Measurements from ENCODE around the gene TLCD1. TPM values are rescaled to one million over a fixed set of nuclear protein-coding genes. Genes with fewer than 3 reads are reported as not detected.
A peak's percentile ranks its signal among the peaks of the same experiment; 100 is the strongest.
"Not testable (repeated sequence)": the region's sequence is repeated elsewhere in the genome, so short reads cannot be mapped to it uniquely, and the experiment has no call there.

Gene TLCD1
- polyA plus RNA-seq, 1 donor: 4.0 TPM

DNA sequence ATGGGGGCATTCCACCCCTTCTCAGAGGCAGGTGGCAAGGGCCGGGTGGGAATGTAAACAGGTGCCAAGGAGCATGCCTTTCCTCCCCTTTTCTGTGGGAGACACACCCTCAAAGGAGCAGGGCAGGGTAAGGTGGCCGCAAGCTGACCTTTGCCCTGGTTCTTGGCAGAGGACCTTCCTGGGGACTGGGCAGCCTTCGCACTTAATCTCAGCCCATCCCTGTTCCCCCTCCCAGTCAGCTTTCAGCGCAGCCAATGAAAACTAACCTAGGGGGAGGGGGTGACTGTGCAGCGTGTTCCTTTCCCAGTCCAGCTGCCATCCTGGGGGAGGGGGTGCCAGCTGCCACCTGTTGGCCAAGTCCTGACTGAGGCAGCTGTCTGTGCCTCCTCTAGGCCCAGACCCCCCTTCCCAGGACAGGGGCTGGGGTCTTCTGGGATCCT is 20.6 kb upstream of the TLCD1 start:
- peak; percentile 39 for DNase-seq

DNA sequence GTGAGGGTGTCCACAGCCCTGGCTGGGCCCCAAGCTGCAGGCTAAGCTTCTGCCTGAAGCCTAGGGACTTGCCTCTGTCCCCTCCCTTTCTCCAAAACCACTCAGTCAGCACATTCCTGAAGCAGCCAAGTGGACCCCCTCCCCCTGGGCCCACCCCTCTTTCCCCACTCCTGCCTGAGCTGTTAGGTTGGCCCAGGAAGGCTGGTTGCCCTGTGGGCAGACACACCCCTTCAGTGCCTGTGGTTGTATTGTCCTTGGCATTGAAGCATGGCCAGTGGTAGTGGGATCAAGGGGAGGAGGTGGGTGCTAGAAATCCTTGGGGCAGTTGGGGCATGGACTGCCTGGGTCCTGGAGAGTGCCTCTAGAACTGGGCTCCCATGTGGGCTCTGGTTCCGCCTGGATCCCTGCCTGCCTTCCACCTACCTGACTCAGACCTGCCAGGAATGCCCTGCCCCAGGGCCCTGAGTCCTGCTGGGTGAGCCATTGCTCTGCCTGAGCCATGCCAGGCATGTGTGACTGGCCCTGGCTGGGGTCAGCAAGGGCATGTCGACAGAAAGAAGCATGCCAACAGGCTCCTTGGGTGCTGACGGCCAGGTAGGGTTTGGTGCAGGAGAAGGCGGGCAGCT is 19.9 kb upstream of the TLCD1 start:
- no peak for DNase-seq

DNA sequence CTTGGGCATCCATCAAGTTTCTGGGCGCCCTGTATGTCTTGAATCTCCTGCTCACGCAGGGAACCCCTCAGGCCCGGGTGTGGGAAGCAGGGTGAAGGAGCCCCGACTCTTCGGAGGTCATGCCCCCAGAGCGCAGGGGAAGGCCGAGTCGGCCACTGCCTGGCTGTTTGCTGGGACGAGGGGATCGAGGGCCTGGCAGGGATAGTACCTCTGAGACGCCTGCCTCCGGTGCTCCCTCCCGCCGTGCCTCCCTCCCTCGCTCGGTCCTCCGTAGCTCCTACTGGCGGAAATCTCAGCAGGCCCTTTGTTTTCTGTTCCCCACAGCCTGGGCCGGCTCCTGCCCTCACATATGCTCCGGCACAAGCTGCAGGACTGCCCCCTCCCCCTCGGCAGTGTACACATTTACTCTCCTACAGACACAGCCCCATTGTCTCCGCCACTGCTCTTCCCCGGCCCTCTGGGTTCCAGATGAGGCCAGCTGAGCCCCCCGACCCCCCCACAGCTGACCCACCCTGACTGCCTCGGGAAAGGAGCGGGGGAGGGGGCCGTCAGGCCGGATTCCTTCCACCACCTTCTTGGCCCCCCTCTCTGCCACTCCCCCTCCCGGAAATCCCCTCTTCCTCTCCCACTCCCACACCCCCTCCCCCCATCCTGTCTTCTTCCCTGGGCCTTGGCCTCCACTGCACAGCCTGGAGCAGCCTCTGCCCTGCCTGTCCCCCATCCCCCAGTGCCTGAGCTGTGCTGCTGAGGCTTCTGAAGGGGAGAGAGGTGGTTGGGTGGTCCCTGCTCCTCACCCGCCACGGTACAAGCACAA is 19.1 kb upstream of the TLCD1 start:
- DNase-seq: peak; percentile 66

DNA sequence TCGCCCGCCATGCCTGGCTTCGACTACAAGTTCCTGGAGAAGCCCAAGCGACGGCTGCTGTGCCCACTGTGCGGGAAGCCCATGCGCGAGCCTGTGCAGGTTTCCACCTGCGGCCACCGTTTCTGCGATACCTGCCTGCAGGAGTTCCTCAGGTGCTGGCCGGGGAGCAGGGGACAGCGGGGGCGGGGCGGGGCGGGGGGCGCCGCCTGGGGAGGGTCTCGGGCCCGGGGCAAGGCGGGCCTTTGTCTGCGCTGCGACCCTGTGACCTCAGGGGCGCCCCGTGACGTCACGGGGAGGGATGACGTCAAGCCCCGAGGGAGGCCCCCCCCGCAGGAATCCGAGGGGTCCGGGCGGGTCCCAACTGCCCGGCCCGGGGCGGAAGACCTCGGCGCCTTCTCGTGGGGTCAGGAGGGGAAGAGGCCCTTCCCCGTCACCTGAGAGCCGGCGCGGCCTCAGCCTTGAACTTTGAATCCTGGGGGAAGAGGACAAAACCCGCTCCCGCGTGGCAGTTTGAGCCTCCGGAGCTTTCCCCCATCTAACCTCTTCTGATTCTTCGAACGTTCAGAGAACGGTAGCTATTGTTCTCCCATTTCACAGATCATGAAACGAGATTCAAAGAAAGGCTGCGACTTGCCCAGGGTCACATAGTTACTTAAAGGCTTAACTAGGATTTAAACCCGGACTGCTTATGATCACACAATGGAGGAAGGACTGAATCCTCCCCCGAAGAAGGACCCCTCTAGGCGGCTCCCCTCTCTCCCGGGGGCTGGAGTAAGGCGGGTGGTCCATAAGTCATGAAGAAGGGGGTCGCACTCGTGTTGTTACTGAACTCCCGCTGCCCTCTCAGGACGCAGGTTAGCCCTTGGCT is 18.3 kb upstream of the TLCD1 start:
- DNase-seq: peak; percentile 71

DNA sequence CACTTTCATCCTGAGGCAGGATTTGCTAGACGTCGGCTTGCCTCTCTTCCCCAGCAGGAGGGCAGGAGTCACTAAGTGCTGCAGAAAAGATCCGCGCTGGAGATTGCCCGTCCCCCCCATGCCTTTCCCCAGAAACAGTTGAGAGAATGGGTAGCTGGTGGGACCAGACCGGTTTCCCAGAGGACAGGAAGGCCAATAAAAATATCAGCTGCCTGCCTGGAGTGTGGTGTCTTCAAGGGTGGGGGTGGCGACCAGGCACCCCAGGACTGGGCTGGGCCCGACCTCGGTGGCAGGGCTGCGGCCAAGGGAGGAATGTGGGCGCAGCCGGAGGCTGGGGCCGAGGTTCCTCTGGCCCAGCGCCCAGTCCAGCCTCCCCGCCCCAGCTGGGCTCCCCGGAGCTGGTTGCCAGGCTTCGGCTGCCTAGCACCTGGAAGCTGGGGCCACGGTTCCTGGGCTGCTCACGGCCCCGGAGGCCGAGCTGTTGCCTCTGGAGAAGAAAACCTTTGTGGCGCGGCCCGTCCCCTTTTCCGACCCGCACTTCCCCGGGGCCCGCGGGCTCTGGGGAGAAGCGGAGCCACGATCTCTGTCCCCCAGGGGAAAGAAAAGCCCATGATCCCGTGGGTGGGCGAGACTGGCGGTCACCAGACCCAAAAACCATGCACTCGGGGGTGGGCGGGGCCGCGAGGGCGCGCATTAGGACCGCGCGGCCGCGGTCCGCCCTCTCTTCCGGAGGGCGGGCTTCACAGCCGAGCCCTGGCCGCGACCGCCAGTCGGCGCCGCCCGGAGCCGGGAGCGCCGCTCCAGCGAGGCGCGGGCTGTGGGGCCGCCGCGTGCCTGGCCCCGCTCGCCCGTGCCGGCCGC is 17.4 kb upstream of the TLCD1 start, which contains the start of gene TRAF4:
Gene TRAF4, plus strand, starts transcription at position 769 of the 861 bp plus-strand sequence. CDS start 102 bp downstream, outside the sequence.
- DNase-seq: peak; percentile 92

DNA sequence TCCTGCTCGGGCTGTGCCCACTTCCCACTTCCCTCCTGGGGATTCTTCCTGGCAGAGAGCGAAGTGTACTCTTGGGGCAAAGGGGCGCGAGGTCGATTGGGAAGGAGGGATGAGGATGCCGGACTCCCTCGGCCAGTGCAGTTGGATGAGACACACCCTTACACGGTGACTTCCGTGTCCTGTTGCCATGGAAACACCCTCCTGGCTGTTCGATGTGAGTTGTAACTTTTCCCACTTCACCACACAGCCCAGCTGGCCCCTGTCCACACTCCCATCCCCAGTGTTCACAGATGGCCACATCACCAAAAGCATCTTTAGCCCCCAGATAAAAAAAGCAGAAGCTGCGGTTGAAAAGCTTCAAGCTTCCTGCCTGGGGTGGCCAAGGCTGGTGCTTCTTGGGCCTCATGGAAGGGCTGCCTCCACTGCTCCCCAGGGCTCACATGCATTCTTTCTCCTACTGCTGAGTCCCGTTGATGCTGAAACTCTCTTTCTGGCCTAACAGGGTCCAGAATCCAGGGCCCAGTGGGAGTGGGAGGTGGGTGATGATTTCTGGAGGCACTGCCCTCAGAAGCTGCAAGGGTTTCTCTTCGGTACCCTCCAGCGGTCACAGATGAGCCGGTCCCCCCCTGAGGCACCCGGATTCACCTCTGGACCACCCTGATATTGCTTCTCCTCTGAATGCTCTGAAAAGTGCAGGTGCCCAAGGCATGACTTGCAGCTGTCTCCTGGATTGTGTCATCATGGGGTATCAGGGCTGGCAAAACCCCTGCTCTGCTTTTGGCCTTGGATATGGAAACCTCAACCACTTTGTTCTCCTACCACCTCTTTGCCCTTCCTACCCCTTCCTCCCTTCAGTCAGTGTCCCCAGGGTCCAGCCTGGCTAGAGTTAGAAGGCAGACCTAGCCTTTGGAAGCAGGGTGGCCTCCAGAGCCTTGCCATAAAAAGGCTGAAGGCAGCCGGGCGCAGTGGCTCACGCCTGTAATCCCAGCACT is 15.6 kb upstream of the TLCD1 start:
- no peak for DNase-seq

DNA sequence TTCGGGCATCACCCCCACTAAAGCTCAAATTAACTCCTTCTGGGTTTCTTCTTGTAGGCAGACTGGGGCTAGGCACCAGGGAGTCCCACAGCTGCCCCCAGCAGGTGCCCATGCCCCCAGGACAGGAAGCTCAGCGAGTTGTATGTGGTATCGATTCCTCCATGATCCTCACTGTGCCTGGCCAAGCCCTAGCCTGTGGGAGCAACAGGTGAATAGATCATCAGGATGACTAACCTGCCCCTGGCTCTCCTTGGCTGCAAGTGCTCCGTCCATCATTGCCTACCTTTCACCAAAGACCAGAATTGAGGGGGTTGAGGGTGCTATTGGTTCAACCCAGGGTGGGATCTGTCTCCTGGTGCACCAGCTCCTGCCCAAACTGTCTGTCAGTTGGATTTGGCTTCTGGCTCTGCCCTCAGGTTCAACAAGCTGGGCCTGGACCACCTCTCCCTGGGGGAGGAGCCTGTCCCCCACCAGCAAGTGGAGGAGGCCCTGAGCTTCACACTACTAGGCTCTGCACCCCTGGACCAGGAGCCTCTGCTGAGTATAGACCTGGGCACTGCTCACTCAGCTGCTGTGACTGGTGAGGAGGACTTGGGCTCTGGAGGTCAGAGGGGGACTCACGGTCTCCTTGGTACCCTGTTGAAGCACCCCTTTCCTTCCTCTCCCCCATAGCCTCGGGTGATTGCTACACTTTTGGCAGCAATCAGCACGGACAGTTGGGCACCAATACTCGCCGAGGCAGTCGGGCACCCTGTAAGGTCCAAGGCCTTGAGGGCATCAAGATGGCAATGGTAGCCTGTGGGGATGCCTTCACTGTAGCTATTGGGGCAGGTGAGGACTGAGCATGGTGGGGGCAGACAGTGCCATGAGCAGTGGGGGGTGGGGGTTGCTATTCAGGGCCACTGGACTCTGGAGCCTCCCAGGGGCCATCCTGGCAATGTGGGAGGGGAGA is 14.6 kb upstream of the TLCD1 start:
- no peak for DNase-seq

DNA sequence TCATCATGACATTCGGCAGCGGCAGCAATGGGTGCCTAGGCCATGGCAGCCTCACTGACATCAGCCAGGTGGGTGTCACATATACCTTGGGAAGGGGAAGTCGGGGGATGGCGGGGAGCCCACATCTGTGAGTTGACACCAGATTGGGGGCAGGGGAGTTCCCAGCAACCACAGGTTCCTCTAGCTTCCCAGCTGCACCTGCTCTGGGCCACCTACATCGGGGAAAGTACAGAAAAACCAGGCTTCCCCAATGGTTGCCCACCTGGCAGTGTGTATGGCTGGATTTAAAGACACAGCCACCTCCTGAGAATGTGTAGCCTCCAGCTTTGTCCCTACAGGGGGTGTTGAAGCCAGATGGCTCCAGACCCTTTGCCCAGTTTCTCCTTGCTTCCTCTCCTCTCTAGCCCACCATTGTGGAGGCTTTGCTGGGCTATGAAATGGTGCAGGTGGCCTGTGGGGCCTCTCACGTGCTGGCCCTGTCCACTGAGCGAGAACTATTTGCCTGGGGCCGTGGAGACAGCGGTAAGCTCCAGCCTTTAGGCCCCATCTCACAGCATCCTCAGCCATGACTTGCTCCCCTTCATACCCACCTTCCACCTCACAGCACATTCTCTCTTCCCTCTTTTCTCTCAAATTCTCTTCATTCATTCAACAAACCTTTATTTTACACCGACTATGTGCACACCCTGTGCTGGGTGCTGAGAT is 12.8 kb upstream of the TLCD1 start:
- DNase-seq: no peak

DNA sequence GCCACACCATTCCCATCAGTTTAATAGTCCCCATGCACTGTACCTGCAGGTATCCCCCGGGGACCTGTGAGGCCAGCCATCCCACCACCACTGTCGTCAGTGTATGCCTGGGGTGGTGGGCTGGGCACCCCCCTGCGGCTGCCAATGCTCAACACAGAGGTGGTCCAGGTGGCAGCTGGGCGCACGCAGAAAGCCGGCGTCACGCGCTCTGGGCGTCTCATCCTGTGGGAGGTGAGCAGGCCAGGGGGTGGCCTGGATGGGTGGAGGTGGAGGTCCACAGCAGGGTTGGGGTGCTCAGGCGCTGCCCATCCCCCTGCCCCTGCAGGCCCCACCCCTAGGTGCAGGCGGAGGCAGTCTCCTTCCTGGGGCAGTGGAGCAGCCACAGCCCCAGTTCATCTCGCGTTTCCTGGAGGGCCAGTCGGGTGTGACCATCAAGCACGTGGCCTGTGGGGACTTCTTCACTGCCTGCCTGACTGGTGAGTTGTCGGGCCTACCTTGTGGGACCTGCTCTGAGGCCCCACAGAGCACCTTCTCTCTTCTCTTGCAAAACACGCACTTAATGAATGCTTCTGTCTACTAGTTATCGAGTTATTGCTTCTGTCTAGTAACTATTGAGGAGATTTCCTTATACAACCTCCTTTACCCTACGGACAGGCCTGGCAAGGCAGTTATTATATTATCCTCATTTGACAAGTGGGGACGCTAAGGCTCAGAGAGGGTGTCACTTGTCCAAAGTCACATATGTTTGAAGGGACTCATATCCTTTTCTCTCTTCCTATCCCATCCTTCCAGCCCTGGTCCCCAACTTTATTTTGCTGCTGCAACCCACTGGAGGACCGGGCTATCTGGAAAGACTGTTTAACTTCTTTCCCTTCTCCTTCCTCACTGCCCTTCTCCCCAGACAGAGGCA is 12.0 kb upstream of the TLCD1 start:
- no peak for DNase-seq

DNA sequence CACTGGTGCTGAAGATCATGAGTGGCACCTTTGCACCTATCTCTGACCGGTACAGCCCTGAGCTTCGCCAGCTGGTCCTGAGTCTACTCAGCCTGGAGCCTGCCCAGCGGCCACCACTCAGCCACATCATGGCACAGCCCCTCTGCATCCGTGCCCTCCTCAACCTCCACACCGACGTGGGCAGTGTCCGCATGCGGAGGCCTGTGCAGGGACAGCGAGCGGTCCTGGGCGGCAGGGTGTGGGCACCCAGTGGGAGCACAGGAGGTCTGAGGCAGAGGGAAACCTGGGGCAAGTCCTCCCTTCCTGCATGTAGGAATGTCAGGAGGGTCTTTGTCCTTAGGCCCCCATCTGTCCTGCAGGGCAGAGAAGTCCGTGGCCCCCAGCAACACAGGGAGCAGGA is 11.3 kb upstream of the TLCD1 start:
- DNase-seq: no peak

DNA sequence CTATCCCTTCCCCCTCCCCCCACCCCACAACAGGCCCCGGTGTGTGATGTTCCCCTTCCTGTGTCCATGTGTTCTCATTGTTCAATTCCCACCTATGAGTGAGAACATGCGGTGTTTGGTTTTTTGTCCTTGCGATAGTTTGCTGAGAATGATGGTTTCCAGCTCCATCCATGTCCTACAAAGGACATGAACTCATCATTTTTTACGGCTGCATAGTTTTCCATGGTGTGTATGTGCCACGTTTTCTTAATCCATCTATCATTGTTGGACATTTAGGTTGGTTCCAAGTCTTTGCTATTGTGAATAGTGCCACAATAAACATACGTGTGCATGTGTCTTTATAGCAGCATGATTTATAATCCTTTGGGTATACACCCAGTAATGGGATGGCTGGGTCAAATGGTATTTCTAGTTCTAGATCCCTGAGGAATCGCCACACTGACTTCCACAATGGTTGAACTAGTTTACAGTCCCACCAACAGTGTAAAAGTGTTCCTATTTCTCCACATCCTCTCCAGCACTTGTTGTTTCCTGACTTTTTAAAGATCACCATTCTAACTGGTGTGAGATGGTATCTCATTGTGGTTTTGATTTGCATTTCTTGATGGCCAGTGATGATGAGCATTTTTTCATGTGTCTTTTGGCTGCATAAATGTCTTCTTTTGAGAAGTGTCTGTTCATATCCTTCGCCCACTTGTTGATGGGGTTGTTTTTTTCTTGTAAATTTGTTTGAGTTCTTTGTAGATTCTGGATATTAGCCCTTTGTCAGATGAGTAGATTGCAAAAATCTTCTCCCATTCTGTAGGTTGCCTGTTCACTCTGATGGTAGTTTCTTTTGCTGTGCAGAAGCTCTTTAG is 10.1 kb upstream of the TLCD1 start:
- DNase-seq: not testable (repeated sequence)

DNA sequence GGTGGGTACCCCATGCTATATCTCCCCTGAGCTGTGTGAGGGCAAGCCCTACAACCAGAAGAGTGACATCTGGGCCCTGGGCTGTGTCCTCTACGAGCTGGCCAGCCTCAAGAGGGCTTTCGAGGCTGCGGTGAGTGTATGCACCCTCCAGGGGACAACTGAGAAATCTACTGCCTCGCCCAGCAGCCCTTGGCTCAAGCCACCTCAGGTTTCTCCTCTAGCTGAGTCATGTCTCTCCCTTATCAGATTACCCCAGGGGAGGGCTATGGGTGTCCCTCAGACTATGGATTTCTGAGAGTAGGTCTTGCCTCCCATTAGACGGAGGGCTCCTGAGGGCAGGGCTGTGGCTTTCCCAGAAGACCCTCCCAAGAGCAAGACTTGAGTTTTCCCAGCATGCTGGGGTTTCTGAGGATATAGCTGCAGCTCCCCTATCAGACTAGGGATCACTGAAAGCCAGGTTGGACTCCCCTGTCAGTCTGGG is 9.2 kb upstream of the TLCD1 start:
- no peak for DNase-seq

DNA sequence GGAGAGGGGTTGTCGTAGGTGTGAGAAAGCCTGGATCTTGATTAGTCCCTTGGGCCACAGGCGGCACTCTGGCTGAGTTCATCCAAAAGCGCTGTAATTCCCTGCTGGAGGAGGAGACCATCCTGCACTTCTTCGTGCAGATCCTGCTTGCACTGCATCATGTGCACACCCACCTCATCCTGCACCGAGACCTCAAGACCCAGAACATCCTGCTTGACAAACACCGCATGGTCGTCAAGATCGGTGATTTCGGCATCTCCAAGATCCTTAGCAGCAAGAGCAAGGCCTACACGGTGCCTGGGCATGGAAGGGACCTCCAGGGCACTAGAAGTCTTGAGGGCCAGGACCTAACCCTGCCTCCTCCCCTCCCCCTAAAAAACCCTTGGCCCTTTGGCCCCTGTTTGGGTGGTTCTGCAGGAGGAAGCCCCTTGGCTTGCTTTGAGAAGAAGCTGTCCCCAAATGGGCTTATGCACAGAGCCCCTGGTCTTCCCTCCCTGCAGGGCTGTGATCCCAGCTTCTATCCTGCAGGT is 8.7 kb upstream of the TLCD1 start:
- no peak for DNase-seq

DNA sequence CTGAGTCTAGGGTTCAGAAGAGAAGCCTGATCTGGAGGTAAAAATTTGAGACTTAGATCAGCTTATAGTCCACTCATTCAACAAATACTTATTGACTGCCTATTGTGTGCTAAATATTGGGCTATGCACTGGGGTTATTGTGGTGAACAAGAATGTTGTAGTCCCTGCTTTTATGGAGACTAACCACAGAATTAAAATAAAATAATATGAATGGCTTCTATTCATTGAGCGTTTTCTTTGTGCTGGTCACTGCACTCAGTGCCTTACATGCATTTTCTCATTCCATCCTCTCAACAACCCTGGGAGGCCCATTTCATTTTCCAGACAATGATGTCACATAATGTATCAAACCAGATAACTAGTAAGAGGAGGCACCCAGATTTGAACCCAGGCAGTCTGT is 7.3 kb upstream of the TLCD1 start:
- no peak for DNase-seq

DNA sequence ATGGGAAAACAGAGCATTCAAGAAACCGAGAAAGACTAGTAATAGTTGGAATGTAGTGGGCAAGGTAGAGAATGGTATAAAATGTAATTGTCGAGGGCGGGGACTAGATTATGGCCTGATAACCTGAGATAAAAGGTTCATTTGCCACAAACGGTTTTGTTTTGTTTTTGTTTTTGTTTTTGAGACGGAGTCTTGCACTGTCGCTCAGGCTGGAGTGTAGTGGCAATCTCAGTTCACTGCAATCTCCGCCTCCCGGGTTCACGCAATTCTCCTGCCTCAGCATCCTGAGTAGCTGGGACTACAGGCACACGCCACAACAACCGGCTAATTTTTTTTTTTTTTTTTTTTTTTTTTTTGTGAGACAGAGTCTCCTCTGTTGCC is 3.9 kb upstream of the TLCD1 start:
- no peak for DNase-seq
